A549 treated with CORT108297 at 1 μM for 4 hours (cell line): ENCODE measurements around the gene ARHGAP9. TPM values are rescaled to one million over a fixed set of nuclear protein-coding genes. Genes with fewer than 3 reads are reported as not detected.

Experiments used
- total RNA-seq: library from RNA; stranded (reverse); fragments of 200-300 nt; extraction: Qiagen RNA extraction; gene quantifications from 5 replicates; pipeline ENCODE4 v1.2.3, GENCODE V29; 2022

Gene ARHGAP9
- total RNA-seq, result 0.26 to 0.73 TPM (median 0.36 TPM) in 5 replicates

DNA sequence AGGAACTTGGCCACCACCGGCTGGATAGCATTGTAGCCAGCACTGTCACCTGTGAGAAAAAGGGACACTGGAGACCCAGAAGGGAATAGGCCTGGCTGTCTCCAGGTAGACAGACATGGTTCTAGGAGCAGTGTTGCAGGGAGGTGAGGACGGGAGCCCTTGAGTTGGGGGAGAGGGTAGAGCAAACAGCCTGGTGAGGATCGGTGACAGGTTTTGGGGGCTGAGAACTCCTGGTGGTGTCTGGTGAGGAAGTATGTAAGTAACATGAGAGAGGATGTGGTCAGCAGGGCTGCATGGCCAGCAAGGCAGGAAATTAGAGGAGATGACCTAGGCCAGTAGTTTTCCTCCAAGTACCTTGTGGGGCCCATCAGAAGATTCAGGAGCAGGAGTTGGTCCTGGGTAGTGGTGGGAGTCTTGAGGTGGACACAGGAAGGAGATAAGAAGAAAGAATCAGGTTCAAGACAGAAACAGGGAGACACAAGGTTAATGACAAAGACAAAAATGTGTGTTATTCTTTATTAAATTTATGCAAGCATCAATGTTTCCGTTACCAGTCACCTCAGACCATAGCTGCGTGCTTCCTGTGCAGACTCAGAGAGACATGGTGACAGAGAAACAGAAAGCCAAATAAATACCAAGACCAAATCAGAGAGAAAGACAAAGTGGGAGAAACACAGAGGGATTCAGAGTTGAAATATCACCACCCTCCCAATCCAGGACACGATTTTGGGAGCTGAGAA, at the start of gene ARHGAP9:
Gene ARHGAP9 (minus strand): TSS at position 491 of the 740 bp plus-strand sequence. CDS start 460 bp downstream, at position 31.

DNA sequence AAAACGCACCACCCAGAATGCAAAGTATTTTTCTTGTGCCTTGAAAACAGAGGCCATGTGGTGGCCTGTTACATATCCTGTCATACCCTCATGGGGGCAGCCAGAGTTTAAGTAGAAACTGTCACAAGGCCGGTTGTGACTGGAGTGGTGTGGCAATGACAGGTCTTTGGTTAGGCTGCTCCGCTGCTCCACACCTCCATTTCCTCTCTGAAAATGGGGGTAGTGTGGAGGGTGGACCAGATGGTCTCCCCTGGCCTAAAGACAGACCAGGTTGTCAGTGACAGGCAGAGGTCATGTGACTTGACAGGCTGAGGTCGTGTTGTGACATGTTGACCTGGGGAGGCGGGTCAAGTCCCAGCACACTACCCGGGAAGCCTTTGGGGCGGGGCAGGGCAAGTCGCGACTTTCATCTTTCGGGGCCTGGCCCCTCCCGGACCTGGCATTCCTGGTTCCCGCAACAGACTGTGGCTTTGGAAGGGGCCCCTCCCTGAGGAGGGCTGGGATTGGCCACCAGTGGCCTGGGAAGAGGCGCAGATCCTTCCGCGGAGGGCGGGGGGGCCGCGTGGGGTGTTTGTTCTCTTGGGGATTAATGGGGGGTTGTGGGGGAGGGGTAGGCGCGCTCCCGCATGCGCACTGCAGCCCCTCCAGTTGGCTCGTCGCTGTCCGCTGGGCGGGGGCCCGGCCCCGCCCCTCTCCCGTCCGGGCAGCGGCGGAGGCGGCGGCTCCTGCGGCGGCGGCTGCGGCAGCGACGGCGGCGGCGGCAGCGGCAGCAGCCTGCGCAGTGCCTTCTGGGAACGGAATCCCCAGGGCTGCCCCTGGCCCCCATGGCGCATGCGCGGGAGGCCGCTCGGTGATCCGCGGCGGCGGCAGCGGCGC, 42.6 kb upstream of the ARHGAP9 start, which contains the start of gene MBD6:
Gene MBD6 (plus strand): TSS at position 814 of the 876 bp plus-strand sequence. CDS start 1,480 bp downstream, outside the sequence.

DNA sequence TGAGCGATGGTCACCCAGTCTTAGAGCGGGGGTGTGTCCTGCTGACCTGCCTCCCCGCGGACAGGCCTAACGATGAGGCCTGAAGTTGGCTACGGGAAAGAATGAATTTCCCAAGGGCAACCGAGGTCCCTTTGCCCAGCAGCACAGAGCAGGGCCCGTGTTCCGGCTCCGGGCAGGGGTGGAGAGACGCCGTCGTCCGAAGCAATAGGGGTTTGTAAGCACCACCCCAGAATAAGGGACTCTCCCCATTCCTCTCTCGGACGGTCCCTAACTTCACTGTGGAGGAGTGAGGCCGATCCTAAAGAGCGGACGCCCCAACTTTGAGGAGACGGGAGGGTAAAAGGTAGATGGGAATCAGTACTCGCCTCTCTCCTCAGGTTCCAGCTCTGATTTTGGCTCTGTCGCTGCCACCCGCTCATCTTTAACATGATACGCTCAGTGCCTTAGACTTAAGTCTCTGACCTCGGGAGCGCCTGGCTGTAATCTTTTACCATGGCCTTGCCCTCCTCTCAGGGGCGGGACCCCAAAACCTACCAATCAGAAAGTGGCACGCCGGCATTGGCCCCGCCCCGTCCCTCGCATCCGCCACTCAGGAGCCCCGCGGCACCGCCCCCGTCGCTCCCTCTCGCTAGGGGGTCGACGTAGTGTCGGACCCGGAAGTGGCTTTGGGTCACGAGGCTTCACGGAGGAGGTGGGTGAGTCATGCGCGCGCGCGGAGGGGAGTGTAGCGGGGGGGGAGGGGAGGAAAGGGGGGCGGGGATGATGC, 40.6 kb upstream of the ARHGAP9 start, which contains the start of gene DDIT3:
Gene DDIT3 (minus strand): TSS at position 462 of the 766 bp plus-strand sequence. CDS start 3,108 bp downstream, outside the sequence.

DNA sequence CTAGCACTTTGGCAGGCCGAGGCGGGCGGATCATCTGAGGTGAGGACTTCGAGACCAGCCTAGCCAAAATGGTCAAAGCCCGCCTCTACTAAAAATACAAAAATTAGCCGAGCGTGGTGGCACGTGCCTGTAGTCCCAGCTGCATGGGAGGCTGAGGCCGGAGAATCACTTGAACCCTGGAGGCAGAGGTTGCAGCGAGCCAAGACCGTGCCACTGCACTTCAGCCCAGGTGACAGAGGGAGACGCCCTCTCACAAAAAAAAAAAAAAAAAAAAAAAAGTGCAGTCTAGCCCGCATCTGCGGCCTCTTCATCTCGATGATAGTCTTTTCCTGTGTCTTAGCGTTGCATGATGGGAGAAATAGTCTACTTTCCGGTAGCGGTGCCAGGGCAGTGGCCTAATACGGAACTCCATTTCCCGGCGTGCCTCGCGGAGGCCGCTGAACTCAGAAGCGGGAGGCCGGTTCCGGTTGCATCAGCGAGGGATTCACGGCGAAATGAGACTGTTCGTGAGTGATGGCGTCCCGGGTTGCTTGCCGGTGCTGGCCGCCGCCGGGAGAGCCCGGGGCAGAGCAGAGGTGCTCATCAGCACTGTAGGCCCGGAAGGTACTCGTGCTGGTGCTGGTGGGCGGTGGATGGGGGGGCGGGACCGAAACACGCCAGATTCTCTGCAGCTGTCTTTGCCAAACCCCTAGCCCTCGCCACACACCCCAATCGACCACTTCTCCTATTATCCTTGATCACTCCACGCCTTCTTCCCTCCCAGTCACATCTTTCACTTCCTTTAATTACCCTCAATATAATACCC, 8.1 kb upstream of the ARHGAP9 start, which contains the start of gene MARS1:
Gene MARS1 (plus strand): TSS at position 472 of the 805 bp plus-strand sequence. CDS start 23 bp downstream, at position 495.

DNA sequence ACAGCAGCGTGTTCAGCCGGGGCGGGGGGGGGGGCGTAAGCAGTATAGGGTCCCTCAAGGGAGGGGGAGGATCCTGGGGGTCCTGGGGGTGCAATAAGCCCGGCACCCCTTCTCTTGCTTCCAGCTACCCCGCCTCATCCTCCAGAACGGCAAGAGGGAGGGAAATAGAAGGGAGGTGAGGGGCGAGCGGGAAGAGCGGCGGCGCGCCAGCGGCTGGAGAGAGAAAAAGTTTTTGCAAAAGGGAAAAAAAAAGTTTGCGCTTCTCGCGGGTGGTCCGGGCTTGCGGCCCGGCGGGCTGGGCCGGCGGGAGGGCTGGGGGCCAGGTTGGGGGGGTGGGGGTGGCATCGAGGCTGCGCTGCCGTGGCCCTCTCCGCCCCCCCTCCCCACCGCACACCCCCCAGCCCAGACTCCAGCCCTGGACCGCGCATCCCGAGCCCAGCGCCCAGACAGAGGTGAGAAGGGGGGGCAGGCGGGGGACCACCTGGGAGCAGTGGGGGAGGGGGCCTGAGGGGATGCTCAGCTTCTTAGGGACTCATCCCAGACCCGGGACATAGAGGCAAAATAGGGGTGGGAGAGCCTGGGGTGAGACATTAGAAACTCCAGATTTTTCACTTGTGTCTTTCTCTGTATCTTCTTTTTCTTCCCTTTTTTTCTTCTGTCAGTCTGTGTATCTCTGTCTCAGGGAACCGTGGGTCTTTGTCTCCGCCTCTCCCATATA, 19.8 kb downstream of the ARHGAP9 start, which contains the start of gene GLI1:
Gene GLI1 (plus strand): TSS at position 36 of the 718 bp plus-strand sequence. CDS start 3,907 bp downstream, outside the sequence.

DNA sequence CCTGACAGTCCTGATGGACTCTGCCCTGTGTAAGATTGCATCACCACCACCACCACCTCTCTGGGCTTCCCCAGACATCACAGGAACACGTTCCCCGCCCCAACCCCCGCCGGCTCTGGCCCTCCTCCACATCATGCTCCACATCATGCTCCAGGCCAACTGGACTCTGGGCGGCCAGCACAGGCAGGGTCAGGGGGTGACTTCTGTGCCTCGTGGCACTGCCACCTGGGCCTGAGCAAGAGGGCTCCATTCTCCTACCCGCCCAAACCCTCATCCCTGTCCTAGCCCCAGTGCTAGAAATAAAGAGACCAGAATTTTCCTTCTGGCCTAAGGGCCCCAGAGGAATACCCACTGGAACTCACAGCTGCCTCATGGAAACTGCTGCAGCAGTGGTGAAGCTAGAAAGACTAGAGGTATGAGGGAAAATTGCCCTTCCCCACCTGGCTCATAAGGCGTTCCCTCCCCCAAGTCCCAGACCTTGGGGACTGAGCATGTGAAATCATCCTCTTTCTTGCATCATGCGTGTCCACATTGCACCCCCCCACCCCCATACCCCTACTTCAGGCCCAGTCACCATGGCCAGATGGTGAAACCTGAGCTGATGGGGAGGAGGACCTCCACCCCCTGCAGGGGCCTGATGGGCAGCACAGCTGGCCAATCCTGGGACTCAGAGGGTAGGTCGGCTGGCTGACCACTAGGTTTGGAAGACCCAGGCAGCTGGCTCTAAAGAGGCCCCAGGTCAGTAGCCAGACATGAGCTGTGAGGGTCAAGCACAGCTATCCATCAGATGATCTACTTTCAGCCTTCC, 24.9 kb downstream of the ARHGAP9 start, which contains the start of gene INHBE:
Gene INHBE (plus strand): TSS at position 742 of the 808 bp plus-strand sequence. CDS start 230 bp downstream, outside the sequence.

DNA sequence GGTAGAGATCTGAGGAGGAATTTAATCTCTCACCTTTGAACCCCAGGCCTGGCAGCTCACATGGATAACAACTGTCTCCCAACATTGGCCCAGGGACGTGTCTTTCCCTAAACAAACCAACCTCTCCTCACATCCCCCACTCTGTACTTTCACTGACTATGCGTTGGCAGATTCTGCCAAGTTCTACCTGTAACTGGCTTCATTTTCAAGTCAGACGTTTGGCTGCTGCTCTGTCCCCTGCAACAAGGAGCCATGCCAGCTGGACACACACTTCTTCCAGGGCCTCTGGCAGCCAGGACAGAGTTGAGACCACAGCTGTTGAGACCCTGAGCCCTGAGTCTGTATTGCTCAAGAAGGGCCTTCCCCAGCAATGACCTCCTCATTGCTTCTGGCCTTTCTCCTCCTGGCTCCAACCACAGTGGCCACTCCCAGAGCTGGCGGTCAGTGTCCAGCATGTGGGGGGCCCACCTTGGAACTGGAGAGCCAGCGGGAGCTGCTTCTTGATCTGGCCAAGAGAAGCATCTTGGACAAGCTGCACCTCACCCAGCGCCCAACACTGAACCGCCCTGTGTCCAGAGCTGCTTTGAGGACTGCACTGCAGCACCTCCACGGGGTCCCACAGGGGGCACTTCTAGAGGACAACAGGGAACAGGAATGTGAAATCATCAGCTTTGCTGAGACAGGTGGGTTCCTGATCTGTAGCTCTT, 45.0 kb downstream of the ARHGAP9 start, which contains the start of gene INHBC:
Gene INHBC (plus strand): TSS at position 268 of the 707 bp plus-strand sequence. CDS start 103 bp downstream, at position 371.

DNA sequence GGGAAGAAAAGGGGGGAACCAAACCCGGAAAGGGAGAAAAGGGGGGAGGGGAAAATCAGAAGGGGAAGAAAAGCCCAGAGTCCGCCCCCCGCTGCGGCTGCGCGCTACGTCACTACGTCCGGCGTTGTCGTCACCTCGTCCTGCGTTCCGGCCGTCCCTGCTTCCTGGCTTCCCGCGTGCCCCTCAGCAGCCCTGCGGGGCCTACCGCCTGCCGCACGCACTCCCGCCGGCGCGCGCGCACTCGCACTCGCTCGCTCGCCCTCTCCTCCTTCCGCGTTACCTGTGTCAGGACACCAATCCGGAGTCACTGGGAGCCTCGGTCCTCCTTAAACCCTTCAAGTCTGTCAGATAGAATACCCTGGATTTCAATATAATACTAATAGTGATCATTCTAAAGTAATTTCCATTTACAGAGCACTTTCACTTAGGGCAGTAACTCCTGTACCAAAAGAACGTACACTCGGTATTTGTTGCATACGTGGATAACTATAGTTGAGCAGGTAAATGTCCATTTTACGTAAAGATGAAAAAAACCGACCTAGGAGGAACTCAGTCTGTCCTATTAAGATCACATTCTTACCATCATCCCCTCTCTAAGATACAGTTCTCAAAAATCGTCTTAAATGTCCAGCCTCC, 48.6 kb downstream of the ARHGAP9 start, which contains the start of gene R3HDM2:
Gene R3HDM2 (minus strand): TSS at position 113 of the 636 bp plus-strand sequence. CDS start 120,615 bp downstream, outside the sequence.

Other genes starting within 250 kb of the ARHGAP9 start
- gene STAC3, start 228.7 kb downstream of the ARHGAP9 start, total RNA-seq, result 0.33 to 0.47 TPM (median 0.42 TPM) in 5 replicates
- gene R3HDM2, start 48.8 kb downstream of the ARHGAP9 start, total RNA-seq, result 9.1 to 11.3 TPM (median 10.0 TPM) in 5 replicates
- 0.05 to 0.08 TPM in 2 of 5 replicates, not detected in the others for gene INHBC, start 45.1 kb downstream of the ARHGAP9 start, total RNA-seq
- gene INHBE, start 24.6 kb downstream of the ARHGAP9 start, total RNA-seq, result 0.08 to 0.16 TPM (median 0.10 TPM) in 4 of 5 replicates, not detected in the other
- gene GLI1, start 20.1 kb downstream of the ARHGAP9 start, total RNA-seq, result 7.4 to 12.6 TPM (median 10.1 TPM) in 5 replicates
- gene MARS1, start 8.2 kb upstream of the ARHGAP9 start, total RNA-seq, result 143 to 306 TPM (median 151 TPM) in 5 replicates
- gene DDIT3, start 40.6 kb upstream of the ARHGAP9 start, total RNA-seq, result 29.1 to 35.1 TPM (median 30.6 TPM) in 5 replicates
- gene MBD6, start 43.0 kb upstream of the ARHGAP9 start, total RNA-seq, result 18.9 to 33.3 TPM (median 27.2 TPM) in 5 replicates
- gene DCTN2, start 67.3 kb upstream of the ARHGAP9 start, total RNA-seq, result 111 to 169 TPM (median 122 TPM) in 5 replicates
- 0.10 to 0.36 TPM (median 0.24 TPM) in 5 replicates for gene KIF5A, start 70.2 kb upstream of the ARHGAP9 start, total RNA-seq
- 37.8 to 45.2 TPM (median 40.1 TPM) in 5 replicates for gene PIP4K2C, start 111.3 kb upstream of the ARHGAP9 start, total RNA-seq
- 14.1 to 19.9 TPM (median 19.8 TPM) in 5 replicates for gene DTX3, start 125.0 kb upstream of the ARHGAP9 start, total RNA-seq
- 4.8 to 6.9 TPM (median 6.3 TPM) in 5 replicates for gene ARHGEF25, start 131.6 kb upstream of the ARHGAP9 start, total RNA-seq
- 33.2 to 55.1 TPM (median 48.9 TPM) in 5 replicates for gene B4GALNT1, start 153.3 kb upstream of the ARHGAP9 start, total RNA-seq
- gene OS9, start 214.3 kb upstream of the ARHGAP9 start, total RNA-seq, result 114 to 128 TPM (median 119 TPM) in 5 replicates